Tibial artery (tissue), 4 donors: ENCODE measurements around the gene KHDRBS2.

Experiments
- DNase-seq, 2 donors: peaks; one replicate each; pipeline ENCODE4 v3.0.0-alpha.2; 2019
- H3K27ac ChIP-seq, 2 donors: fragments of 200-600 bp; sonication (generic) in 1 of 2; 1 replicate in 1 of 2; 2 replicates in 1 of 2; pipeline ENCODE4 v1.5.1; 2018 to 2019; ENCODE audit warnings: mild to moderate bottlenecking in 1 of 2
- H3K27me3 ChIP-seq, 2 donors: fragments of 200-600 bp; sonication (generic) in 1 of 2; one replicate each; pipeline versions ENCODE4 v1.5.1 to v1.6.0; 2016 to 2019
- H3K36me3 ChIP-seq, 3 donors: fragments of 200-600 bp; sonication (generic) in 2 of 3; one replicate each; pipeline ENCODE4 v1.5.1; 2016 to 2019; ENCODE audit warnings: mild to moderate bottlenecking in 2 of 3
- H3K4me1 ChIP-seq, 4 donors: fragments of 200-600 bp; sonication (generic) in 2 of 4; 1 replicate in 3 of 4; 2 replicates in 1 of 4; pipeline ENCODE4 v1.5.1; 2016 to 2019
- H3K4me3 ChIP-seq, 2 donors: fragments of 200-600 bp; sonication (generic) in 1 of 2; 1 replicate in 1 of 2; 2 replicates in 1 of 2; pipeline ENCODE4 v1.5.1; 2018 to 2019; ENCODE audit warnings: mild to moderate bottlenecking in 2 of 2
- H3K9me3 ChIP-seq, 3 donors: fragments of 200-600 bp; sonication (generic) in 1 of 3; one replicate each; pipeline ENCODE4 v1.5.1; 2016 to 2019
- intact Hi-C: fragments of 100-400 bp; cut with DNase I; formaldehyde crosslinking; loops from one replicate; pipeline ENCODE4 v1.15.0; 2023; ENCODE audit warnings: low total_unique reads
- TF ChIP-seq, protein P1 (sequence below), 2 experiments: fragments of 200-600 bp in 1 of 2; fragments of 450-650 bp in 1 of 2; IDR thresholded peaks; one replicate each; pipeline ENCODE4 v1.5.1; 2017 to 2019; ENCODE audit warnings: antibody characterized with exemption in 2 of 2, mild to moderate bottlenecking in 1 of 2, moderate library complexity in 1 of 2

KHDRBS2 gene

DNA sequence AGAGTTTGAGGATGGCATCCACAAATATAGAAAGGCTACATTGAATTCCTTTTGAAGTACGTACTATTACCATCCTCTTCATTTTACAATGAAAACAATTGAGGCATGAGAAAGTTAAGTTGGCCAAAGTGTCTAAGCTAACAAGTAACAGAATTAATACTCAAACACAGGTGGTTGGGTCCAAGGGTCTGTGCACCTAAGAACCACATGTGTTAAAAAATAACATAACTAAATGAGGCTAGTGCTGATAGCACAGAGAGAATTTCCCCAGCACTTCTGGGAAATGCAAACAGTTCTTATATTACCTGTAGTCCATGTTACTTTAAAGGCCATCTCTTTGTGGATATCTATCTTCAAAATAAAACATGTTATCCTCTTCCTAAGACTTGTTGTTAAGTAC is 10.5 kb upstream of the KHDRBS2 start:
- H3K36me3 ChIP-seq = no peaks in the 10 kb centered on the region
- H3K4me1 ChIP-seq = no peaks in the 10 kb centered on the region
- intact Hi-C loops = no loop called here
- no peaks in the 10 kb centered on the region for H3K27me3 ChIP-seq
- TF ChIP-seq, protein P1, sequence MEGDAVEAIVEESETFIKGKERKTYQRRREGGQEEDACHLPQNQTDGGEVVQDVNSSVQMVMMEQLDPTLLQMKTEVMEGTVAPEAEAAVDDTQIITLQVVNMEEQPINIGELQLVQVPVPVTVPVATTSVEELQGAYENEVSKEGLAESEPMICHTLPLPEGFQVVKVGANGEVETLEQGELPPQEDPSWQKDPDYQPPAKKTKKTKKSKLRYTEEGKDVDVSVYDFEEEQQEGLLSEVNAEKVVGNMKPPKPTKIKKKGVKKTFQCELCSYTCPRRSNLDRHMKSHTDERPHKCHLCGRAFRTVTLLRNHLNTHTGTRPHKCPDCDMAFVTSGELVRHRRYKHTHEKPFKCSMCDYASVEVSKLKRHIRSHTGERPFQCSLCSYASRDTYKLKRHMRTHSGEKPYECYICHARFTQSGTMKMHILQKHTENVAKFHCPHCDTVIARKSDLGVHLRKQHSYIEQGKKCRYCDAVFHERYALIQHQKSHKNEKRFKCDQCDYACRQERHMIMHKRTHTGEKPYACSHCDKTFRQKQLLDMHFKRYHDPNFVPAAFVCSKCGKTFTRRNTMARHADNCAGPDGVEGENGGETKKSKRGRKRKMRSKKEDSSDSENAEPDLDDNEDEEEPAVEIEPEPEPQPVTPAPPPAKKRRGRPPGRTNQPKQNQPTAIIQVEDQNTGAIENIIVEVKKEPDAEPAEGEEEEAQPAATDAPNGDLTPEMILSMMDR (IDR thresholded peaks at IDR 0.05) = no peak
- H3K27ac ChIP-seq = no peak overlapping the region
- H3K4me3 ChIP-seq = no peak overlapping the region
- no peak for DNase-seq
- no peaks in the 10 kb centered on the region for H3K9me3 ChIP-seq

DNA sequence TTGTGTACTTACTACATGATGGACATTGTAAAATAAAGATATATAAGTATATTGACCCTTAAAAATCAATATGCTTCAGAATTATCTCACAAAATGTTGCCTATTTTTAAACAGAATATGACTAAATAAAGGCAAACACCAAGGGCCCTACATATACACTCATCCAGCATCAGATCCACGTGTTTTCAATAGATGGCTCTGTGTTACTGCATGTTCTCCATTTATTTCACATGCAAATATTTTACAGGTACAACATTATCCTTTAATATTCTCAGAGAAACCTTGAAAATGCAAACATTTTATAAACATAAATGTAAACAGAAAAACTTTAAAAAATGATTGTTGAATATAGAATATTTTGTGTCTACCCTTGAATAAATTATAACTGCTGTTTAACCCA is 2.9 kb upstream of the KHDRBS2 start:
- intact Hi-C loops = no loop called here
- no peak for DNase-seq
- Histone ChIP-seq H3K9me3 (no peaks in the 10 kb centered on the region), H3K27ac (no peak overlapping the region), H3K4me1 (peaks cover 0 to 15% (median 10%) of the 10 kb centered on the region in 4 donors), H3K36me3 (no peaks in the 10 kb centered on the region), H3K4me3 (no peak overlapping the region), H3K27me3 (peaks cover 0 to 14% of the 10 kb centered on the region in 2 donors)
- TF ChIP-seq, protein P1 (IDR thresholded peaks at IDR 0.05) = no peak

DNA sequence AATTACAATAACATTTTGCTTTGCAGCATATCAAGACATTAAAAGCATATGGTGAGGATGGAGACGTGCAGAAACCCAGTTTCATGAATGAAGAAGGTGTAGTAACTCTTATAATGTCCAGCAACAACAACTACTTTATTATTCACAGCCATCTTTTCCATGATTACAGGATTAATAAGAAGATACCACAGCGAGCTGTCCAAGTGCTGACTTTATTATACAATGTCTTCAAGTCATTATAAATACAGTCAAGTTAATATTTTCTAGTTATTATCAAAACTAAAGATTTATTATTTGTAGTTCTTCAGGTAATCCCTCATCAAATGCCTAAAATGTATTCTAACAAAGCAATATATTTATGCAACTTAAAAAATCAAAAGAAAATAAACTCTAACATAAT is 2.5 kb upstream of the KHDRBS2 start:
- no peak overlapping the region for H3K27ac ChIP-seq
- H3K4me1 ChIP-seq = peaks cover 0 to 15% (median 10%) of the 10 kb centered on the region in 4 donors
- H3K36me3 ChIP-seq = no peaks in the 10 kb centered on the region
- DNase-seq = no peak
- H3K27me3 ChIP-seq = peaks cover 0 to 14% of the 10 kb centered on the region in 2 donors
- intact Hi-C loops = no loop called here
- H3K9me3 ChIP-seq = no peaks in the 10 kb centered on the region
- TF ChIP-seq, protein P1 (IDR thresholded peaks at IDR 0.05) = no peak
- no peak overlapping the region for H3K4me3 ChIP-seq

DNA sequence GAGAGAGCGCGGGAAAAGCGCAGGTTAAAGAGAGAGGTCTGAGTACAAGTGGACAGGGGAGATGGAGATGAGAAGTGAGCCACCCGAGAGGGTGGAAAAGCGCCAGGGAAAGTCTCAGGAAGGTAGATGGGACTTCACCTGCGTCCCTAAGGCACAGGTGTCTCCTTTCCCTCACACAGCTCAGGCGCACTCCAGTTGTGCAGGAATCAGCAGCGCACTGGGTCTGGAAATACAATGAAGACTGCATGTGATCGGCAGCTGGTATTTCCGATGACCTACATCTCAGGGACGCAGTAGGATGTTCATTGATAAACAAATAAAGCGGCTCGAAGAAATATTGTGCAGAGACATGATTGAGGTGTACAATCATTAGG is 432 bp upstream of the KHDRBS2 start:
- Histone ChIP-seq H3K27me3 (peaks cover 0 to 14% of the 10 kb centered on the region in 2 donors), H3K4me3 (peak overlapping the region in 1 of 2 donors; percentile 46), H3K4me1 (peaks cover 0 to 15% (median 10%) of the 10 kb centered on the region in 4 donors), H3K36me3 (no peaks in the 10 kb centered on the region), H3K27ac (no peak overlapping the region), H3K9me3 (no peaks in the 10 kb centered on the region)
- DNase-seq = no peak
- intact Hi-C loops = no loop called here
- TF ChIP-seq, protein P1 (IDR thresholded peaks at IDR 0.05) = no peak

DNA sequence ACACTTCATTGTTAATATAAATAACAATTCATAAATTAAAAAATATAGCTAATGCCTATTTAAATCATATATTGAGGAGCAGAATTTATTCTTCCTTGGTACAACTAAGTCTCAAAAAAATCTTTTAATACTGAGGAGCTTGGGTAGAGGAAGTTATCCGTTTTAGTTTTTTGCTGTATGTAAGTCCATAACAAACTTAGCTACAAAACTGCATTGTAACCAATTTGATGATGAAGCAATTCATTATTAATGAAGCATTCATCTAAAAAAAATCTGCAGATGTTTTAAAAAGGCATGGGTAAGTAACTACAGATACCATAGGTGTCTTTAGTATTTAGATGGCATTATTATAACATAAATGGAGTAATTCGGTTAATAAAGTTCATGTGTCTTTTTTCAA is 1.3 kb downstream of the KHDRBS2 start:
- Histone ChIP-seq H3K27ac (no peak overlapping the region), H3K27me3 (peaks cover 0 to 14% of the 10 kb centered on the region in 2 donors), H3K4me1 (peaks cover 0 to 15% (median 10%) of the 10 kb centered on the region in 4 donors), H3K9me3 (no peaks in the 10 kb centered on the region), H3K36me3 (no peaks in the 10 kb centered on the region), H3K4me3 (no peak overlapping the region)
- TF ChIP-seq, protein P1 (IDR thresholded peaks at IDR 0.05) = no peak
- intact Hi-C loops = no loop called here
- no peak for DNase-seq
